ENCODE measurements around the gene ARRDC2. TPM values are rescaled to one million over a fixed set of nuclear protein-coding genes. Genes with fewer than 3 reads are reported as not detected.
"Not testable (repeated sequence)": the region's sequence is repeated elsewhere in the genome, so short reads cannot be mapped to it uniquely, and the experiment has no call there.

ARRDC2 gene
- total RNA-seq = 68.7 and 107 TPM in 2 replicates

DNA sequence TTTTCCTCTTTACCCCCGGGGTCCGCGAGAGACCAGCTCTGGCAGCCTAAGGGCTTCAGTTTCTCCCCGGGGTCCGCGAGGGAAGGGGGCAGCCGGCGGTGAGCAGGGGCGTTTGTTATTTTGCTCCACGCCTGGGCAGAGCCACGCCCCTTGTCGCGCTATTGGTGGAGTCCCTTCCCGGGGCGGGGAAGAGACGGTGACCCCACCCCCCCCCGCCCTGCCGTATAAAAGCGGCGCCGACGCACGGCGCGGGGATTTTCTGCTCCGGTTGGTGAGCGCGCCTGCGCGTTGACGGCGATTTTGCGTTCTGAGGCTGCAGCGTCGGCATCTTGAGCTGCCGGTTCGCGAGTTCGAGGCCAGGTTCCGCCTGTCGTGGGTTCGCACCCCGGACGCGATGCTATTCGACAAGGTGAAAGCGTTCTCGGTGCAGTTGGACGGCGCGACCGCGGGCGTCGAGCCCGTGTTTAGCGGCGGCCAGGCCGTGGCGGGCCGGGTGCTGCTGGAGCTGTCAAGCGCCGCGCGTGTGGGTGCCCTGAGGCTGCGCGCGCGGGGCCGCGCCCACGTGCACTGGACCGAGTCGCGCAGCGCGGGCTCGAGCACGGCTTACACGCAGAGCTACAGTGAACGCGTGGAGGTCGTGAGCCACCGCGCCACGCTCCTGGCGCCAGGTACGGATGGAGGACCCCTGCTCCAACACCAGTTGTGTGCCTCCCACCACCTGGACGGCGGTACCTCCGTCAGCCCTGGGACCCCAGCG is at the start of gene ARRDC2:
Gene ARRDC2 (plus strand): TSS at position 254 of the 757 bp plus-strand sequence. CDS start 141 bp downstream, at position 395.
- DNase-seq = peak; percentile 94

DNA sequence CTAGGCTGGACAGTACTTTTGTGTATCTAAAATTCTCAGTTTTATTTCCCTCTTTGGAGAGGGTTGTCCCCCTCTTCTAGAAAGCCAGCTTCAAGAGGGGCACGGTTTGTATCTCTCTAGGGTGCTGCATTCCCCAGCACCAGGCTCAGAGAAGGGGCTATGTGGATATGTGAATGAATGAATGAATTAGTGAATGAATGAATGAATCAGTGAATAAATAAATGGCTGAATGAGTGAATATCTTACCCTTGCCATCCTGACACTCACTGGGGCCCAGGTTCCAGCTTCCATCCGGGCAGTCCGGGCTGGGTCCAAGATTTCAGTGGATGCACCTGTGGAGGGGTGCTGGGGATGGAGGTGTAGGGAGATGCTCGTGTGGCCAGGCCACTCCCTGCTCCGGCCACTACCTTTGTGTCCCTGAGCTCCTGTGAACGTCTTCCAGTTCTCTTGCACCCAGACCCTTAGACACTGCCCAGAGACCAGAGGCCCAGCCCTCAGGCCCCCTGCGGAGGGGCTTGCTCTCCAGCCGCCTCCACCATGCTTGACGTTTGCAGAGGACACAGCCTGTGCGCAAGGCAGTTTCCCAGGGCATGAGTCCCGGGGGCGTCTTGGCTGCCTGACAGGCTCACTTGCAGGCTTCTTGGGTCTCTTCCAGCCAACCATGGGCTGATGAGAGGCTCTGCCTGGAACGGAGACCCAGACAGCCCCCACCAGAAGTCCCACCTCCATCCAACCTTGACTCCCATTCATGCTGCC is 43.9 kb upstream of the ARRDC2 start:
- no peak for DNase-seq

DNA sequence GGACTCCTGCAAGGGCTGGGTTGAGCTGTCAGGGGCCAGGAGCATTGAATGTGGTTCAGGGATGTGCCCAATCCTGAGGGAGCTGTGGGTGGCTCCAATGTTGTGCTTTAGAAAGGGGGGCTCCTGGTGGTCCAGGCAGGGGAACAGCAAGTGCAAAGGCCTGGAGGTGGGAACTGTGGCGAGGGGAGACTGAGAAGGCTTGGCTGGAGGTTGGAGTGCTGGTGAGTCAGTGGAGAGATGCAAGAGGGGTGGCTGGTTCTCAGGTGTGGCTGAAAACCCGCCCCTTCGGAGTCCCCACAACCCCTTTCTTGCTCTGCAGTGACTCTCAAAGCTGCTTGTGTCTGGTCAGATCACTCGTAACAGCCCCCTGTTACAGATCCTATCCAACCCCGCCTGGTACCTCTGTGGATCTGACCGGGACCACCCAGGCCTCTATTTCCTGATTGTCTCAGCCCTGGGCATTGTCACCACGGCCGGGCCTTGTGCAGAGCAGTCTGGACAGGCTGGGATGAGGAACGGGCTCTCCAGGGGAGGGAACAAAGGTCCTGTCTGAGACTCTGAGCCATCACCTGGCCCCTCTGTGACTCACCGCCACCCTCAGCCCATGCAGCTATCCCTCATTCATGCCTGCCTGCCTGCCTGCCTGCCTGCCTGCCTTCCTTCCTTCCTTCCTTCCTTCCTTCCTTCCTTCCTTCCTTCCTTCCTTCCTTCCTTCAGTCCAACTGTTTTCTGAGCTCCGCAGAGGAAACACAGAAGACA is 42.4 kb upstream of the ARRDC2 start:
- no peak for DNase-seq

DNA sequence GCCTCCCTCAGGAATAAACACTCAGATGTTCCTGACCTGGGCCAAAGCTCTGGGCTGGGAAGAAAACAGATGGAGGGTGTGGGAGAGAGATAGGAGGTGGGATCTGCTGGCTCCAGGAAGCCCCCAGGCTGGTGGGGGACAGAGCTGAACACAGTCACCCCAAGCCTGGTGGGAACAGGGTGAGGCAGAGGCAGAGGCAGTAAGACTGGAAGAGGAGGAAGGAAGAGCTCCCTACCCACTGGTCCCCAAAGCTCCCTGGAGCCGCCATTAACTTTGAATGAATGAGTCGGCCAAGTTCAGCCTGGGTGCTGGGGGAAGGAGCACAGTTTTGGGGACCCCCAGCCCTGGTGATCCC is 41.9 kb upstream of the ARRDC2 start:
- no peak for DNase-seq

DNA sequence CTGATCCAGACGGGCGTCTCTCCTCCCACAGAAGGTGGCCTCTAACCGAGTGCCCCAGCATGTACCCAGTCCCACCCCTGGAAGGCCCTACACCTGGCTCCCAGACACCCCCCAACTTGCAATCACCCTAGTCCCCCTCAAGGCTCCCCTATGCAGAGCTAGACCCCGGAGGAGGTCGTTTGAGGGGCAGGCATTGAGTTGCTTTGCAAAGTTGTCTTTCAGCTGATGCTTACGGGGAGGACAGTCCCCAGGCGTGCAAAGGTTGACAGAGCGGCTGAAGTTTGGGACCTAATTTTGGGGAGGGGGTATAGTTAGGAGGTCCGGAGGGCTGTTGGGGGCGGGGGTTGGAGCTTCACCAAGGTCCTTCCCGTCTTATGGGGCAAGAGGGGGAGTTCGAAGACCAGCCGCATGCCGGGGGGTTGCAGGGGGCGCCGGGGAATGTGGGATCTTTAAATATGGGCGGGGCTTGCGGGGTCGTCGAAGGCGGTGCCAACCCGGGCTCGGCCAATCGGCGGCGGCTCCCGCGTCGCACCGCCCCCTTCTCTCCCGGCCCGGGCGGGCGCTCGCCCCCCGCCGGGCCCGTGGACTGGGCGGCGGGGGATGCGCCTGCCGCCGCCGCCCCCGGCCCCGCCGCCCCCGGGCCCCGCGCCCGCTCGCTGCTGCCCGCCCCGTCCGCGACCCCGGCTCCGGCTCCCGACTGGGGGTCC is 41.3 kb upstream of the ARRDC2 start, which contains the start of gene KCNN1:
Gene KCNN1 (plus strand): TSS at position 558 of the 707 bp plus-strand sequence. CDS start 6,782 bp downstream, outside the sequence.
- no peak for DNase-seq

DNA sequence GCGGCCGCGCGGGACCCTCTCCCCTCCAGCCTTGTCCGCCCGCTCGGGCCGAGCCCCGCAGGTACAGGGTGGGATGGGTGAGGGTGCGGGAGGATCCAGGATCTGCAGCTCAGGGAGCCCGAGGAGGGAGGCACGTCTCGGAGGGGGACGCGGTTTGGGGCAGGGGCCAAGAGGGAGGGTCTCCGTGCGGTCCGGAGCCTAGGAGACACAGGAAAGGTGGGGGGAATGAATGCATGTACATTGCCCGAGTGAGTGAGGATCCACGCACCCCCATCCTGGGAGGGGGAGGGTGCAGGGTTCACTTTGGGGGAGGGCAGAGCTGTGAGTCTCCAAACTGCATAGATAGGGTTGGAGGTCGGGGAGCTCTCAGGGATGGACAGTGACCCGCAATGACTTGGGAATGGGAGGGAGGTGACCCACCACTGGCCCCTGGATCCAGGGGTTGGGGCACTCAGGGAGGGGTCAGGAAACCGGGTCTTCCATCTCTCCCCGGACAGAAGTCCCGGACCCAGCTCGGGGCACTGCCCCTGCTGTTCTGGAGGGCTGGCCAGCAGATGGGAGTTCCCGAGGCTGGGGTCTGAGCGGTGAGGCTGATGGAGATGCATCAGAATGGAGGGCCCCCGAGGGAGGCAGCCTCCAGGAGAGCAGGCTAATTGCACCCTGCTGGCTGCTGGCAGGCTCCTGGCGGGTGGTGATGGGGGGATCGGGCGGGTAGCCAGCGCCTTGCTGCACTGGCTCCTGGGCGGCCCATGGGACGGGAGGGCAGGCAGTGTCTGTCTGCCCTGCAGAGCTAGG is 40.5 kb upstream of the ARRDC2 start:
- DNase-seq = no peak

DNA sequence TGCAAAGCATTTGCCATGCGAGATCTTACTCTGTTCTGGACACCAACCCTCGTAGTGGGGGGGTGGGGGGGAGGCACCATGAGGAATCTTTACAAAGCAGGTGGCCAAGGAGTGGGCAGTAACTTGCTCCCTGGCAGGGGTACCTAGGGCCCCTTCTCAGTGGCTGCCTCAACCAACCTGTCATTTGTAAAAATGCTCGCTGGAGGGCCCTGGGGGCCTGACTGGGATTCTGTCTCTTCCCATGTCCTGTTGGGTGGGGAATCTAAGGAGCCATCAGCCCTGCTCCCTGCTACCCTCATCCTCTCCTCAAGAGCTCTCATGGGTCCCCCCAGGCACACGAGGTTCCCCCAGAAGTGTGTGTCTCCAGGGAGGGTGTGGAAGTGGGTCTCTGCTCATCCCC is 39.6 kb upstream of the ARRDC2 start:
- no peak for DNase-seq

DNA sequence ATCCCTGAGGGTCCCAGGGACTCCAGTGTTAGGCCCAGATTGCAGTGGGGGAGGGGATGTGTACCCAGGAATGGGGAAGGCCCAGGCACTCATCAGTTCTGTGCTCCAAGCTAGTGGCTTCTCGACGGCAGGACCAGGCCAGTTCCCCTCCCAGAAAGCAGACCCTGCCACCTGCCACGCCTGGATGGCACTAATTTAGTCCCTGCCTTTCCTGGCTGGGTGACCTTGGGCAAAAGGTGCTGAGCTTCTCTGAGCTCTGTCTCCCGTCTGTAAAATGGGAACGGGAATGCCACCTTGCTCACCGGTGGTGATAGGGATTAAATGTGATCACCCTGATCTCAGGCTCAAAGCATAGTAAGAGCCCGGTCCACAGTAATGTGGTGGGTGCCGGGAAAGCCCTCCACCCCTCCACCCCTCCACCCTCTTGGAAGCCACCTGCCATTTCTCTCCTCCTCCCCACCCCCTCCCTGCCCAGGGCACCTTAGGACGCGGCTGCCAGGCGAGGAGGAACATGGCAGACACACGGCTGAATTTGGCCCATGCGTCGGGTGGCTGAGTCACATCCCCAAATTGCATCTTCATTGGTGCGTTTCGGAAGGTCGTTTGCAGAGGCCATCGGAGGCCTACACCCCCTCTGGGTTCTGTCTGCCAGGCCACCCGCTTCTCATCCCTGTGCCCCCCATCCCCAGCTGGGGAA is 38.7 kb upstream of the ARRDC2 start:
- no peak for DNase-seq

DNA sequence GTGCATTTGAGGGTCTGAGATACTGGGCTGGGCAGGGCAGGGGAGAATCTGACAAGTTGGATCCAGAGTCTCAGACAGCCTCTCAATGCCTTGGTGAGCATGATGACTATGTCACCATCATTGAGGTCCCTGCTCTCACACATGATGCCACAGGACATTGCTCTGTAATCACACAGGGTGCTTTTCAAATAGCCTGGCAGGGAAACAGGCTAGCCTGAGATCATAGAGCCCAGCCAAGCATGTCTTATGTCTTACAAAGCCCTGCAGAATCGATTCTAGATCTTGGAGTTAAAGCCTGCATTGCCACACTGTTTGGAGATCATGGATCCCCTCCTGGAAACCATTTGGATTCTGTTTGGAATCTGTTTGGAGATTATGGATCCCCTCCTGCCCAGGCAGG is 35.7 kb upstream of the ARRDC2 start:
- no peak for DNase-seq

DNA sequence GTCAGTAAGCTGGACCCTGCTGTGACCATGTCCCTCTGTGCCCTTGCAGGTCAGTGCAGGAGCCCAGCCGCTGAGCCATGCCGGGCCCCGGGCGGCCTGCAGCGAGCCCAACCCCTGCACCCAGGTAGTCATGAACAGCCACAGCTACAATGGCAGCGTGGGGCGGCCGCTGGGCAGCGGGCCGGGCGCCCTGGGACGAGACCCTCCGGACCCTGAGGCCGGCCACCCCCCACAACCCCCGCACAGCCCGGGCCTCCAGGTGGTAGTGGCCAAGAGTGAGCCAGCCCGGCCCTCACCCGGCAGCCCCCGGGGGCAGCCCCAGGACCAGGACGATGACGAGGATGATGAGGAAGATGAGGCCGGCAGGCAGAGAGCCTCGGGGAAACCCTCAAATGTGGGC is 34.2 kb upstream of the ARRDC2 start:
- DNase-seq = no peak

DNA sequence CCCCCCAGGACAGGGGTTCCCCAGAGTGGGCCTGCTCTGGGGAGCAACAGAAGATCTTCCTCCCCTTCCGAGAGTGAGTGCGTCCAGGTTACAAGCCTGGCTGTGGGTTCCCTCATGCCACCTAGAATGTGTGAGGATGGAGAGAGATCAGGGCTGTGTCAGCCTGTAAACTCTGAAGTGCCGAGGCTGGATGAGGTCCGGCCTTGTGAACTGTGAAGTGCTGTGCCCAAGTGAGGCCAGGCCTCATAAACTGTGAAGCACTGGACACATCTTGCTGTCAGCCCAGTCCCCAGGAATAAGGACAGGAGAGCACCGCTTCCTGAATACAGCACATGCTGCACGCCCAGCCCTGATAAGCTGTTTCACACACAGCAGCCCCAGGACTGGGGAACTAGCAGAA is 33.4 kb upstream of the ARRDC2 start:
- no peak for DNase-seq

DNA sequence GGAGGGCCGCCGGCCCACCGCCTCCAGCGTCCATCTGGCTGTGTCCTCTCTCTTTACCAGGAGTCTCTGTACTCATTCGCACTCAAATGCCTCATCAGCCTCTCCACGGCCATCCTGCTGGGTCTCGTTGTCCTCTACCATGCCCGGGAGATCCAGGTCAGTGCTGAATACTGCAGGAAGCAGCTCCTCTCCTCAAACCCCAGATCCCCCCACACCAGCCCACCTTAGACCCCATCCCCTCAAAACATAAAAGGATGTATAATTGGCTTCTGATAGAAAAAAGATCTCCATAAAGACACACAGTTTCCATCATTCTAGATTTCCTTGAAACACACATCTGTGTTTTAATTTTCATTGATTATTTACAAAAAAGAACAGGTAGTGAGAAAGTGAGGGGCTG is 32.9 kb upstream of the ARRDC2 start:
- no peak for DNase-seq

DNA sequence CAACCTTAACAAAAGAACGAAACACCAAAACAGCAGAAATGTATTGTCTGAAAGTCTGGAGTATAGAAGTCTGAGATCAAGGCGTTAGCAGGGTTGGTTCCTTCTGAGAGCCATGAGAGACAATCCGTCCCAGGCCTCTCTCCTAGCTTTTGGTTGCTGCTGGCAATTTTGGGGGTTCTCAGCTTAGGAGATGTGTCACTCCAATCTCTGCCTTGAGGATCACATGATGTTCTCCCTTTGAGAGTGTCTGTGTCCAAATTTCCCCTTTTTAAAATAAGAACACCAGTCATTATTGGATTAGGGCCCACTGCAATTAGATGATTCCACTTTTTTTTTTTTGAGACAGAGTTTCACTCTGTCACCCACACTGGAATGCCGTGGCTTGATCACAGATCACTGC is 30.9 kb upstream of the ARRDC2 start:
- DNase-seq = no peak

DNA sequence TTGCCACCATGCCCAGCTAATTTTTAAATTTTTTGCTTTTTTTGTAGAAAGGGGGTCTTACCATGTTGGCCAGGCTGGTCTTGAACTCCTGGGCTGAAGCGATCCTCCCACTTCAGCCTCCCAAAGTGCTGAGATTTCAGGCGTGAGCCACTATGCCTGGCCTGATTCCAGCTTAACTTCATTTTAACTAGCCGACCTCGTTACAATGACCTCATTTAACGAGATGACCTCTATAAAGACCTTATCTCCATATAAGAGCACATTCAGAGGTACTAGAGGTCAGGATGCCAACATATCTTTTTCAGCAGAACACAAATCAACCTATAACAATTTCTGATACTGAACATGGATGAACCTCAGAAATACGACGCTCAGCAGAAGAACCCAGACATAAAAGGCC is 30.5 kb upstream of the ARRDC2 start:
- no peak for DNase-seq

DNA sequence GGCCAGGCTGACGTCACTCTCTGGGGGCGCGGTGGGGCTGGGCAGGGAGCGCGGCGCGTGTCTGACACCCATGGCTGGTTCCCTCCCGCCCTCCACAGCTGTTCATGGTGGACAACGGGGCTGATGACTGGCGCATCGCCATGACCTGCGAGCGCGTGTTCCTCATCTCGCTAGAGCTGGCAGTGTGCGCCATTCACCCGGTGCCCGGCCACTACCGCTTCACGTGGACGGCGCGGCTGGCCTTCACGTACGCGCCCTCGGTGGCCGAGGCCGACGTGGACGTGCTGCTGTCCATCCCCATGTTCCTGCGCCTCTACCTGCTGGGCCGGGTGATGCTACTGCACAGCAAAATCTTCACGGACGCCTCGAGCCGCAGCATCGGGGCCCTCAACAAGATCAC is 26.4 kb upstream of the ARRDC2 start:
- no peak for DNase-seq

DNA sequence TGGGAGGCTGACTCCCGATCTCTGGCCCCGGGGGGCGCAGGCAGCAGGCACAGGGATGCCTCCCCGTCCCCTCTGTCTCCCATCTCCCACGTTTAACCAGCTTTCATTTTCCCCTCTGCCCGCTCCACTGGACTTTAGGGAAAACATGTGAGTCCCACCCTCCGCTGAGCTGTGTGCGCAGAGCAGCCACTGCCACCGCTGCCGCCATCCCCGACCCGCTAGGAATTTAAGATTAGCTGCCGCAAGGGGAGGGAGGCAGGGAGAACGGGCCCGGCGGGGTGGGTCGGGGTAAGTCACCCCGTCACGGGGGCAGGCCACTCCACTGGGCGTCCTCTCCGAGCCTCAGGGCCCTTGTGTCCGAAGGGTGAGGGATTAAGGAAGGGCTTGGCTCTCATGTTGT is 25.5 kb upstream of the ARRDC2 start:
- DNase-seq = no peak

DNA sequence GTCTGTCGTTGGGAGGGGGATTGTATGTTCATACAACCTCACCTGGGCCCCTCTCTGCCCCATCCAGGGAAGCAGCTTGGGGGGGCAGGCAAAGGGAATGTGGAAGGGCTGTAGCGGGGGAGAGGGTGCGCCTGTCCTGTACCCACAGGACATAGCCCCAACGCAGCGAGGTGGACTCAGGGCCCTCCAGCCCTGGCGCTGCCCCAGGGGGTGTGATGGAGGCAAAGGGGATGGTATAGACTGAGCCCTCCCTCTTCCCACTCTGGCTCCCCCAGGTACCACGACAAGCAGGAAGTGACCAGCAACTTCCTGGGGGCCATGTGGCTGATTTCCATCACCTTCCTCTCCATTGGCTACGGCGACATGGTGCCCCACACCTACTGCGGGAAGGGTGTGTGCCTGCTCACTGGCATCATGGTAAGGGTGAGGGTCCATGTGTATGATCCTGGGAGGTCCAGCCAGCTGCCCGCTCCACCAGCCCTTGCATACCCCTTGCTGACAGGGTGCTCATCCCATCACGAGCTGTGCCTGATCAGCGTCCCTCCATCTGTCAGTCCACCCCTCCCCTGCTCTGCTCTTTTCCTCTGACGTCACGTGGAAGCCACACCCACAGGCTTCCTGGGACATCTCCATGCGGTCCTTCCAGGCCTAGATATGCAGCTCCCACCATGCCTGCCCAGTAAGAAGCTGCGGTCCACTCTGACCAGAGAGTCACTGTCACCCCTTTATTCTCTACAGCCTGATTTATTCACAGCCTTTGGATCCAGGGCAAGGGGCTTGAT is 22.7 kb upstream of the ARRDC2 start:
- no peak for DNase-seq

DNA sequence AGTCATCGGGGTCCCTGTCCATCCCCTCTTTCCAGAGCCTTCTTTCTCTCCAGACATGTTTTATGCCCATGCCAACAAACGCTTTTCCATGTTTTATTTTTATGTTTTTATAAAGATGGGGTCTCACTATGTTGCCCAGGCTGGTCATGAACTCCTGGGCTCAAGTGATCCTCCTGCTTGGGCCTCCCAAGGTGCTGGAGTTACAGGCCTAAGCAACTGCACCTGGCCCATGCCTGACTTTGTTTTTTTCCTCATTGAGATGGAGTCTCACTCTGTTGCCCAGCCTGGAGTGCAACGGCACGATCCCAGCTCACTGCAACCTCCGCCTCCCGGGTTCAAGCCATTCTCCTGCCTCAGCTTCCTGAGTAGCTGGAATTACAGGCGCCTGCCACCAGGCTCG is 21.4 kb upstream of the ARRDC2 start:
- not testable (repeated sequence) for DNase-seq

DNA sequence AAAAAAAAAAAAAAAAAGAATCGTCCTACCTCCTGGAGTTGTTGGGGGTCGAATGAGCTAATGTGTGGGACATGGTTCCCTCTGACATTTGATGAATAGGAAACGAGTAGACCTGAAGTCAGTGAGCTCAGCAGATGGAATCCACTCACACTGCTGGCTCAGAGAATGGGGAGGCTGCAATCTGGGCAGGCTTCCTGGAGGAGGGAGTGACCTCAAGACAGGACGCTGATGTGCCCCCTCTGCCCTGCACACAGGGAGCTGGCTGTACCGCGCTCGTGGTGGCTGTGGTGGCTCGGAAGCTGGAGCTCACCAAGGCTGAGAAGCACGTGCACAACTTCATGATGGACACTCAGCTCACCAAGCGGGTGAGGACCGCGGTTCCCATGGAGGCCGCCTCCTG is 19.8 kb upstream of the ARRDC2 start:
- DNase-seq = no peak

DNA sequence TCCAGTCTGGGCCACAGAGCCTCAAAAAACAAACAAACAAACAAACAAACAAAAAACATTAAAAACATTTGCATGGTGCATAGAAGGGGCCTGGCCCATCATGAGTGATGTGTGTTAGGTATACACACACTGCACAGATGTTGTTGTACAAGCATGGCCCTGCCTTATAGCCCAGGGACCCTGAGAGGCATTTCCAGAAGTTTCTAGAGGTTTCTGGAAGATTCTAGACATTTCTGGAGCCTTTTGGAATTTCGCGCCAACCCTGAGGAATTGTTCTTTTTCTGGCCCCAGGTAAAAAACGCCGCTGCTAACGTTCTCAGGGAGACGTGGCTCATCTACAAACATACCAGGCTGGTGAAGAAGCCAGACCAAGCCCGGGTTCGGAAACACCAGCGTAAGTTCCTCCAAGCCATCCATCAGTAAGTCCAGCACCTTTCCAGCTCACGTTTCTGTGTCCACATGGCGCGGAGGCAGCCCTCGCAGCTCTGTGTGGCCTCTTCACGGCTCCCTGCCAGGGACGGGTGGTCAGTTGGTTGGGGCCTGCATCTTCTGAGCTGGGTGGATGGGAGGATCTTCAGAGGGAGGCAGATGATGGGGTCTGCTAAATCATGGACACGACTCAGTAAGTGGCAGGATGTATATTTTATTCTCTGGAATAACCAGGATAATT is 18.4 kb upstream of the ARRDC2 start:
- DNase-seq = no peak

All from dermis blood vessel endothelial cell (primary cell).